Measurements from ENCODE around the gene PREX1.

GRCh38 chr20:48673507-48673906 lies 154.3 kb downstream of the PREX1 start:
- TF ChIP-seq, protein P1, sequence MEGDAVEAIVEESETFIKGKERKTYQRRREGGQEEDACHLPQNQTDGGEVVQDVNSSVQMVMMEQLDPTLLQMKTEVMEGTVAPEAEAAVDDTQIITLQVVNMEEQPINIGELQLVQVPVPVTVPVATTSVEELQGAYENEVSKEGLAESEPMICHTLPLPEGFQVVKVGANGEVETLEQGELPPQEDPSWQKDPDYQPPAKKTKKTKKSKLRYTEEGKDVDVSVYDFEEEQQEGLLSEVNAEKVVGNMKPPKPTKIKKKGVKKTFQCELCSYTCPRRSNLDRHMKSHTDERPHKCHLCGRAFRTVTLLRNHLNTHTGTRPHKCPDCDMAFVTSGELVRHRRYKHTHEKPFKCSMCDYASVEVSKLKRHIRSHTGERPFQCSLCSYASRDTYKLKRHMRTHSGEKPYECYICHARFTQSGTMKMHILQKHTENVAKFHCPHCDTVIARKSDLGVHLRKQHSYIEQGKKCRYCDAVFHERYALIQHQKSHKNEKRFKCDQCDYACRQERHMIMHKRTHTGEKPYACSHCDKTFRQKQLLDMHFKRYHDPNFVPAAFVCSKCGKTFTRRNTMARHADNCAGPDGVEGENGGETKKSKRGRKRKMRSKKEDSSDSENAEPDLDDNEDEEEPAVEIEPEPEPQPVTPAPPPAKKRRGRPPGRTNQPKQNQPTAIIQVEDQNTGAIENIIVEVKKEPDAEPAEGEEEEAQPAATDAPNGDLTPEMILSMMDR (optimal IDR thresholded peaks at IDR 0.05 in 1 of 3, IDR thresholded peaks at IDR 0.05 in 1 of 3, conservative IDR thresholded peaks at IDR 0.05 in 1 of 3; ENCODE audit: extremely low read depth in 1 of 3, insufficient read depth in 2 of 3, low read length in 3 of 3), result no peak
- TF ChIP-seq EZH2 (IDR thresholded peaks at IDR 0.05; ENCODE audit: low read length), result no peak
